ENCODE results near the gene GTF3C5. TPM values are rescaled to one million over a fixed set of nuclear protein-coding genes. Genes with fewer than 3 reads are reported as not detected.

The GTF3C5 gene
- total and polyA plus RNA-seq, 9 of the 15 experiments (the other 6 are each of a cell fraction or from before 2014, with no cell fraction given) = 3.8 to 118 (median 83.7) TPM

DNA sequence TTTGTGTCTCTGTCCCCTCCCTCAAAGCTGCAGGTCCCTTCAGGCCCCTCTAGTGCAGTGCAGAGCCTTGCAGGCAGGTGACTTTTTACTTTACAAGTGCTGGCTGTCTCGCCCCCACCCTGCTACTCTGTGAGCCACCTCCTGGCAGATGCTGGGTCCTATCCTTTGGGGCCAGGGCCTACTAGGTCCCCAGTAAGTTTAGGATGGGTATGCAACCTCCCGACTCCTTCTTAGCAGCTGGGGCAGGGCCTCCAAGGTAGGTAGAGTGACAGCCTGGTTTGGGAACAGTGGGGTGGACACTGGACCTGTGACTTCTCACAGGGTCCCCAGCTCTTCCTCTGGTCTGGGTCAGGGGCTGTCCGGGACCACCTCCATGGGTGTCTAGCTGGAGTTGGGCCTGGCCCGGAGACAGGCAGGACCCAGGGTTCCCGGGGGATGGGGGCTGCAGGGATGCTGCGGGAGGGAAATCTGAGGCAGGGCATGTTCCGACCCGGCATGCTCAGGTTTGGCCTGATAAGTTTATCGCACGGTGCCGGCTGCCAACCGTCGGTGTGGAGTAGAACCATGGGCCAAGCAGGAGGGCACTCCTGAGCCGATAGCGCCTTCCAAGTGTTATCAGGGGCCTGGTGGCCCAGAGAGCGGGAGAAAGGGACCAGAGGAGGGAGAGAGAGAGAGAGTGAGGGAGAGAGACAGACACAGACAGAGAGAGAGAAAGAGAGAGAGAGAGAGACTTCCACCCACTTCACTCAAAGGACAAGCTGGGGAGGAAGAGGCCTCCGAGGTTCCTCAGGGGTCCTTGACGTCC is 31.8 kb upstream of the GTF3C5 start (continued):
- no peak for TF ChIP-seq MED1 (CRISPR knock-in tag; IDR thresholded peaks at IDR 0.05; ENCODE audit: borderline replicate concordance)
- TF ChIP-seq, protein P1, sequence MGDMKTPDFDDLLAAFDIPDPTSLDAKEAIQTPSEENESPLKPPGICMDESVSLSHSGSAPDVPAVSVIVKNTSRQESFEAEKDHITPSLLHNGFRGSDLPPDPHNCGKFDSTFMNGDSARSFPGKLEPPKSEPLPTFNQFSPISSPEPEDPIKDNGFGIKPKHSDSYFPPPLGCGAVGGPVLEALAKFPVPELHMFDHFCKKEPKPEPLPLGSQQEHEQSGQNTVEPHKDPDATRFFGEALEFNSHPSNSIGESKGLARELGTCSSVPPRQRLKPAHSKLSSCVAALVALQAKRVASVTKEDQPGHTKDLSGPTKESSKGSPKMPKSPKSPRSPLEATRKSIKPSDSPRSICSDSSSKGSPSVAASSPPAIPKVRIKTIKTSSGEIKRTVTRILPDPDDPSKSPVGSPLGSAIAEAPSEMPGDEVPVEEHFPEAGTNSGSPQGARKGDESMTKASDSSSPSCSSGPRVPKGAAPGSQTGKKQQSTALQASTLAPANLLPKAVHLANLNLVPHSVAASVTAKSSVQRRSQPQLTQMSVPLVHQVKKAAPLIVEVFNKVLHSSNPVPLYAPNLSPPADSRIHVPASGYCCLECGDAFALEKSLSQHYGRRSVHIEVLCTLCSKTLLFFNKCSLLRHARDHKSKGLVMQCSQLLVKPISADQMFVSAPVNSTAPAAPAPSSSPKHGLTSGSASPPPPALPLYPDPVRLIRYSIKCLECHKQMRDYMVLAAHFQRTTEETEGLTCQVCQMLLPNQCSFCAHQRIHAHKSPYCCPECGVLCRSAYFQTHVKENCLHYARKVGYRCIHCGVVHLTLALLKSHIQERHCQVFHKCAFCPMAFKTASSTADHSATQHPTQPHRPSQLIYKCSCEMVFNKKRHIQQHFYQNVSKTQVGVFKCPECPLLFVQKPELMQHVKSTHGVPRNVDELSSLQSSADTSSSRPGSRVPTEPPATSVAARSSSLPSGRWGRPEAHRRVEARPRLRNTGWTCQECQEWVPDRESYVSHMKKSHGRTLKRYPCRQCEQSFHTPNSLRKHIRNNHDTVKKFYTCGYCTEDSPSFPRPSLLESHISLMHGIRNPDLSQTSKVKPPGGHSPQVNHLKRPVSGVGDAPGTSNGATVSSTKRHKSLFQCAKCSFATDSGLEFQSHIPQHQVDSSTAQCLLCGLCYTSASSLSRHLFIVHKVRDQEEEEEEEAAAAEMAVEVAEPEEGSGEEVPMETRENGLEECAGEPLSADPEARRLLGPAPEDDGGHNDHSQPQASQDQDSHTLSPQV (IDR thresholded peaks at IDR 0.05) = no peak
- TF ChIP-seq TEAD2 (tag; IDR thresholded peaks at IDR 0.05) = no peak
- TF ChIP-seq, protein P2, sequence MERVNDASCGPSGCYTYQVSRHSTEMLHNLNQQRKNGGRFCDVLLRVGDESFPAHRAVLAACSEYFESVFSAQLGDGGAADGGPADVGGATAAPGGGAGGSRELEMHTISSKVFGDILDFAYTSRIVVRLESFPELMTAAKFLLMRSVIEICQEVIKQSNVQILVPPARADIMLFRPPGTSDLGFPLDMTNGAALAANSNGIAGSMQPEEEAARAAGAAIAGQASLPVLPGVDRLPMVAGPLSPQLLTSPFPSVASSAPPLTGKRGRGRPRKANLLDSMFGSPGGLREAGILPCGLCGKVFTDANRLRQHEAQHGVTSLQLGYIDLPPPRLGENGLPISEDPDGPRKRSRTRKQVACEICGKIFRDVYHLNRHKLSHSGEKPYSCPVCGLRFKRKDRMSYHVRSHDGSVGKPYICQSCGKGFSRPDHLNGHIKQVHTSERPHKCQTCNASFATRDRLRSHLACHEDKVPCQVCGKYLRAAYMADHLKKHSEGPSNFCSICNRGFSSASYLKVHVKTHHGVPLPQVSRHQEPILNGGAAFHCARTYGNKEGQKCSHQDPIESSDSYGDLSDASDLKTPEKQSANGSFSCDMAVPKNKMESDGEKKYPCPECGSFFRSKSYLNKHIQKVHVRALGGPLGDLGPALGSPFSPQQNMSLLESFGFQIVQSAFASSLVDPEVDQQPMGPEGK (CRISPR knock-in tag; IDR thresholded peaks at IDR 0.05; ENCODE audit: borderline replicate concordance) = no peak
- TF ChIP-seq ZNF668 (CRISPR knock-in tag; IDR thresholded peaks at IDR 0.05) = peak; percentile 88; the same call in 1 of the 2 replicates
- TF ChIP-seq EZH2 (IDR thresholded peaks at IDR 0.05; ENCODE audit: borderline replicate concordance, low read depth, low read length) = no peak
- no peak for TF ChIP-seq RFX5 (IDR thresholded peaks at IDR 0.05; ENCODE audit: low read depth, low read length)
- TF ChIP-seq ARHGAP35 (IDR thresholded peaks at IDR 0.05; ENCODE audit: partially characterized antibody) = peak; percentile 9
- no peak; the same call in 1 of the 2 replicates for TF ChIP-seq THRAP3 (IDR thresholded peaks at IDR 0.05; ENCODE audit: borderline replicate concordance)
- TF ChIP-seq EWSR1 (IDR thresholded peaks at IDR 0.05; ENCODE audit: borderline replicate concordance, low read depth, partially characterized antibody) = no peak
- TF ChIP-seq, protein P3, sequence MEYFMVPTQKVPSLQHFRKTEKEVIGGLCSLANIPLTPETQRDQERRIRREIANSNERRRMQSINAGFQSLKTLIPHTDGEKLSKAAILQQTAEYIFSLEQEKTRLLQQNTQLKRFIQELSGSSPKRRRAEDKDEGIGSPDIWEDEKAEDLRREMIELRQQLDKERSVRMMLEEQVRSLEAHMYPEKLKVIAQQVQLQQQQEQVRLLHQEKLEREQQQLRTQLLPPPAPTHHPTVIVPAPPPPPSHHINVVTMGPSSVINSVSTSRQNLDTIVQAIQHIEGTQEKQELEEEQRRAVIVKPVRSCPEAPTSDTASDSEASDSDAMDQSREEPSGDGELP (CRISPR knock-in tag; IDR thresholded peaks at IDR 0.05; ENCODE audit: borderline replicate concordance) = peak; percentile 69; the same call in 1 of the 2 replicates
- TF ChIP-seq, protein P4, sequence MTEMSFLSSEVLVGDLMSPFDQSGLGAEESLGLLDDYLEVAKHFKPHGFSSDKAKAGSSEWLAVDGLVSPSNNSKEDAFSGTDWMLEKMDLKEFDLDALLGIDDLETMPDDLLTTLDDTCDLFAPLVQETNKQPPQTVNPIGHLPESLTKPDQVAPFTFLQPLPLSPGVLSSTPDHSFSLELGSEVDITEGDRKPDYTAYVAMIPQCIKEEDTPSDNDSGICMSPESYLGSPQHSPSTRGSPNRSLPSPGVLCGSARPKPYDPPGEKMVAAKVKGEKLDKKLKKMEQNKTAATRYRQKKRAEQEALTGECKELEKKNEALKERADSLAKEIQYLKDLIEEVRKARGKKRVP (CRISPR knock-in tag; IDR thresholded peaks at IDR 0.05) = no peak
- TF ChIP-seq BRCA1 (IDR thresholded peaks at IDR 0.05) = no peak
- no peak for TF ChIP-seq BRCA1 (CRISPR knock-in tag; IDR thresholded peaks at IDR 0.05)
